HCT116 (cell line): ENCODE results near the gene FAM177B. TPM values are rescaled to one million over a fixed set of nuclear protein-coding genes. Genes with fewer than 3 reads are reported as not detected.

ENCODE experiments used
- ATAC-seq: fragments of 200-7000 bp; cut with Tn5 transposase; 2 replicates; pipeline ENCODE4 v1.9.1; 2020; ENCODE audit warnings: mild to moderate bottlenecking, moderate library complexity
- BruUV-seq: library from RNA; stranded (reverse); fragments of 400-500 nt; replicated peaks from 2 replicates; lab custom pipeline; 2021; lab: Mats Ljungman, UMichigan
- CTCF ChIA-PET: fragments of 300-600 bp; sonication (Branson Sonifier 250); formaldehyde crosslinking; loops from one replicate; lab custom pipeline; 2021; ENCODE audit warnings: antibody characterized with exemption; lab: Charles Lee
- POLR2A ChIA-PET: fragments of 300-600, 350-600 bp; sonication (Branson Sonifier 250); formaldehyde crosslinking; loops from one replicate; lab custom pipeline; 2021; ENCODE audit warnings: antibody characterized with exemption; lab: Charles Lee
- RAD21 ChIA-PET, 2 experiments: fragments of 300-600 bp; sonication (Branson Sonifier 250); formaldehyde crosslinking; loops; one replicate each; lab custom pipeline; 2023; ENCODE audit warnings: low total read pairs in 2 of 2; ENCODE audit not compliant: uncharacterized antibody in 2 of 2, unreplicated experiment in 2 of 2, low non-redundant PET in 1 of 2; lab: Charles Lee
- DNase-seq: peaks from one replicate; pipeline ENCODE4 v3.0.0-alpha.2; 2010; ENCODE audit warnings: low read depth, low spot score
- H2AFZ ChIP-seq: fragments of 200-600 bp; shearing (Covaris generic), sonication (generic); 2 replicates; pipeline ENCODE4 v1.6.1; 2017; ENCODE audit warnings: low read depth, mixed run types, mixed read lengths, antibody characterized with exemption, low read length; ENCODE audit not compliant: poor library complexity, severe bottlenecking
- H3K27ac ChIP-seq: 2 replicates; pipeline ENCODE4 v1.5.1; 2012; ENCODE audit warnings: low read depth, low read length
- H3K27me3 ChIP-seq: fragments of 200-600 bp; sonication (generic); 2 replicates; pipeline ENCODE4 v1.6.1; 2016; ENCODE audit warnings: mixed run types, low read length, mixed read lengths; ENCODE audit not compliant: insufficient read depth
- H3K36me3 ChIP-seq, 2 experiments: fragments of 200-500 bp in 1 of 2; fragments of 200-600 bp in 1 of 2; sonication (Bioruptor generic) in 1 of 2; sonication (generic) in 1 of 2; 2 replicates each; pipeline versions ENCODE4 v1.5.1 to v1.6.1; 2014 to 2016; ENCODE audit warnings: low read length in 2 of 2, inconsistent platforms in 1 of 2, mixed read lengths in 1 of 2, mixed run types in 1 of 2; ENCODE audit not compliant: insufficient read depth in 2 of 2, control insufficient read depth in 1 of 2
- H3K4me1 ChIP-seq, 2 experiments: fragments of 200-600 bp in 1 of 2; sonication (generic) in 1 of 2; 2 replicates each; pipeline versions ENCODE4 v1.5.1 to v1.6.1; 2012 to 2017; ENCODE audit warnings: low read length in 2 of 2, inconsistent platforms in 1 of 2, mild to moderate bottlenecking in 1 of 2, mixed read lengths in 1 of 2, mixed run types in 1 of 2, moderate library complexity in 1 of 2; ENCODE audit not compliant: insufficient read depth in 2 of 2, control insufficient read depth in 1 of 2
- H3K4me2 ChIP-seq: fragments of 200-600 bp; sonication (generic); 2 replicates; pipeline ENCODE4 v1.6.1; 2017; ENCODE audit warnings: mixed run types, low read length, mixed read lengths
- H3K4me3 ChIP-seq, 2 experiments: fragments of 200-600 bp in 1 of 2; sonication (generic) in 1 of 2; replicated peaks in 1 of 2; 2 replicates each; pipeline ENCODE4 v1.5.1; 2011 to 2016; ENCODE audit warnings: low read length in 2 of 2, control low read depth in 1 of 2, low read depth in 1 of 2, mild to moderate bottlenecking in 1 of 2, mixed read lengths in 1 of 2, mixed run types in 1 of 2
- H3K79me2 ChIP-seq: fragments of 200-600 bp; sonication (generic); 2 replicates; pipeline ENCODE4 v1.6.1; 2017; ENCODE audit warnings: mild to moderate bottlenecking, mixed run types, low read length, moderate library complexity, mixed read lengths; ENCODE audit not compliant: insufficient read depth
- H3K9ac ChIP-seq: fragments of 200-600 bp; sonication (generic); 2 replicates; pipeline ENCODE4 v1.6.1; 2016; ENCODE audit warnings: low read length, mixed read lengths
- H3K9me2 ChIP-seq: fragments of 200-600 bp; sonication (generic), shearing (Covaris generic); 2 replicates; pipeline ENCODE4 v1.6.1; 2017; ENCODE audit warnings: mixed run types, mild to moderate bottlenecking, moderate library complexity; ENCODE audit not compliant: insufficient read depth
- H3K9me3 ChIP-seq, 2 experiments: fragments of 200-500 bp in 1 of 2; fragments of 200-600 bp in 1 of 2; sonication (Bioruptor generic) in 1 of 2; sonication (generic) in 1 of 2; 2 replicates each; pipeline ENCODE4 v1.6.1; 2014 to 2017; ENCODE audit warnings: low read length in 2 of 2, mixed read lengths in 2 of 2, inconsistent platforms in 1 of 2, low read depth in 1 of 2, mild to moderate bottlenecking in 1 of 2, mixed run types in 1 of 2, moderate library complexity in 1 of 2; ENCODE audit not compliant: control insufficient read depth in 1 of 2, insufficient read depth in 1 of 2
- H4K20me1 ChIP-seq: fragments of 200-600 bp; sonication (generic), shearing (Covaris generic); 2 replicates; pipeline ENCODE4 v1.6.1; 2017; ENCODE audit warnings: mixed run types, mild to moderate bottlenecking, moderate library complexity; ENCODE audit not compliant: insufficient read depth
- CBX3 ChIP-seq: IDR thresholded peaks from 2 replicates; pipeline ENCODE4 v1.6.1; 2012; ENCODE audit warnings: low read depth
- ELF1 ChIP-seq: IDR thresholded peaks from 2 replicates; pipeline ENCODE4 v1.6.1; 2012; ENCODE audit warnings: low read depth, borderline replicate concordance
- POLR2AphosphoS5 ChIP-seq: IDR thresholded peaks from 2 replicates; pipeline ENCODE4 v1.6.1; 2011; ENCODE audit warnings: mild to moderate bottlenecking, low read depth, low read length, moderate library complexity
- RAD21 ChIP-seq: IDR thresholded peaks from 2 replicates; pipeline ENCODE4 v1.6.1; 2012; ENCODE audit warnings: low read depth, mild to moderate bottlenecking
- SP1 ChIP-seq: IDR thresholded peaks from 2 replicates; pipeline ENCODE4 v1.6.1; 2012; ENCODE audit warnings: low read depth
- SRF ChIP-seq: IDR thresholded peaks from 2 replicates; pipeline ENCODE4 v1.6.1; 2012; ENCODE audit warnings: low read depth
- TCF7L2 ChIP-seq: IDR thresholded peaks from 2 replicates; pipeline ENCODE4 v1.7.0; 2011; ENCODE audit warnings: borderline replicate concordance, inconsistent platforms; ENCODE audit not compliant: insufficient read depth, insufficient read length; ENCODE audit errors: extremely low read depth
- ZFX ChIP-seq: fragments of 450-650 bp; IDR thresholded peaks from 2 replicates; pipeline ENCODE4 v1.6.1; 2017
- intact Hi-C: fragments of 100-400 bp; cut with micrococcal nuclease; formaldehyde crosslinking; loops from 2 replicates; pipeline ENCODE4 v1.10.0; 2022
- total RNA-seq: library from RNA; stranded (reverse); gene quantifications from one replicate; pipeline ENCODE4 v1.2.1, GENCODE V29; 2021; ENCODE audit not compliant: unreplicated experiment
- TF ChIP-seq, protein P1 (sequence below): IDR thresholded peaks from 2 replicates; pipeline ENCODE4 v1.6.1; 2012; ENCODE audit warnings: low read depth

FAM177B gene
- total RNA-seq, 1 experiment from 2014 or later = not detected

DNA sequence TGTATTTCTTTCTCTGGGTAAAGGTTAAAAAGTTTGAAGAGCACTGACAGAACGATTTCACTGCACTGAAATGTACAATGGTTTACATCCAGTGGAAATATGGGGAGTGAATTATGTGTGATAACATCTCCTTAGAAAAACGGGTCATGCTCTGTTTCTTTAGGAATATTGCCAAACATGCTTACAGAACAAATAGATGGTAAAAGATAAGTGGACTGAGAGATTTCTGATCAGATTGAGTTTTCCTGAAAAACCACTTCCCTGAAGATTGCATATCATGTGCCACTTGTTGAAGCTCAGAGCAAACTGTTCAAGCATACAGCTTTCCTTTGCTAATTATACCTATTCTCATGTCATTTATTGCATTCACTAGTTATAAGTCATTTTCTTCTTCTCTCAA, 47.9 kb downstream of the FAM177B start:
- ChIA-PET RAD21 (no interaction called here), CTCF (interaction anchor here (1.3 kb wide), 1 partner anchor 305 kb away, joined by 3 read pairs; no protein-coding TSS in a partner anchor), POLR2A (interaction anchor here (1.0 kb wide), 1 partner anchor 8 kb away, joined by 3 read pairs; no protein-coding TSS in a partner anchor)
- H3K79me2 ChIP-seq = no peaks in the 10 kb centered on the region
- no peaks in the 10 kb centered on the region for H4K20me1 ChIP-seq
- H3K36me3 ChIP-seq = no peaks in the 10 kb centered on the region
- H3K9ac ChIP-seq = no peak overlapping the region
- TF ChIP-seq CBX3 = no peak
- TF ChIP-seq RAD21 = no peak
- TF ChIP-seq ELF1 = no peak
- no peak for TF ChIP-seq SP1
- no peak for TF ChIP-seq ZFX
- TF ChIP-seq, protein P1, sequence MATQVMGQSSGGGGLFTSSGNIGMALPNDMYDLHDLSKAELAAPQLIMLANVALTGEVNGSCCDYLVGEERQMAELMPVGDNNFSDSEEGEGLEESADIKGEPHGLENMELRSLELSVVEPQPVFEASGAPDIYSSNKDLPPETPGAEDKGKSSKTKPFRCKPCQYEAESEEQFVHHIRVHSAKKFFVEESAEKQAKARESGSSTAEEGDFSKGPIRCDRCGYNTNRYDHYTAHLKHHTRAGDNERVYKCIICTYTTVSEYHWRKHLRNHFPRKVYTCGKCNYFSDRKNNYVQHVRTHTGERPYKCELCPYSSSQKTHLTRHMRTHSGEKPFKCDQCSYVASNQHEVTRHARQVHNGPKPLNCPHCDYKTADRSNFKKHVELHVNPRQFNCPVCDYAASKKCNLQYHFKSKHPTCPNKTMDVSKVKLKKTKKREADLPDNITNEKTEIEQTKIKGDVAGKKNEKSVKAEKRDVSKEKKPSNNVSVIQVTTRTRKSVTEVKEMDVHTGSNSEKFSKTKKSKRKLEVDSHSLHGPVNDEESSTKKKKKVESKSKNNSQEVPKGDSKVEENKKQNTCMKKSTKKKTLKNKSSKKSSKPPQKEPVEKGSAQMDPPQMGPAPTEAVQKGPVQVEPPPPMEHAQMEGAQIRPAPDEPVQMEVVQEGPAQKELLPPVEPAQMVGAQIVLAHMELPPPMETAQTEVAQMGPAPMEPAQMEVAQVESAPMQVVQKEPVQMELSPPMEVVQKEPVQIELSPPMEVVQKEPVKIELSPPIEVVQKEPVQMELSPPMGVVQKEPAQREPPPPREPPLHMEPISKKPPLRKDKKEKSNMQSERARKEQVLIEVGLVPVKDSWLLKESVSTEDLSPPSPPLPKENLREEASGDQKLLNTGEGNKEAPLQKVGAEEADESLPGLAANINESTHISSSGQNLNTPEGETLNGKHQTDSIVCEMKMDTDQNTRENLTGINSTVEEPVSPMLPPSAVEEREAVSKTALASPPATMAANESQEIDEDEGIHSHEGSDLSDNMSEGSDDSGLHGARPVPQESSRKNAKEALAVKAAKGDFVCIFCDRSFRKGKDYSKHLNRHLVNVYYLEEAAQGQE = no peak
- TF ChIP-seq POLR2AphosphoS5 = no peak
- no peak for TF ChIP-seq TCF7L2
- no peak for TF ChIP-seq SRF
- H3K4me1 ChIP-seq = no peaks in the 10 kb centered on the region; a peak in 1 of 4 replicates
- ATAC-seq = no peak
- H3K9me2 ChIP-seq = no peaks in the 10 kb centered on the region; the same call in 1 of the 2 replicates
- no peak overlapping the region for H2AFZ ChIP-seq
- no peaks in the 10 kb centered on the region for H3K9me3 ChIP-seq
- BruUV-seq = no TSS peak
- intact Hi-C loops = no loop called here
- H3K4me2 ChIP-seq = no peak overlapping the region
- no peak overlapping the region for H3K27ac ChIP-seq
- H3K27me3 ChIP-seq = 0 out of 2 replicates have a peak, but pooled peaks cover 3% of the 10 kb centered on the region
- no peak for DNase-seq
- no peak overlapping the region for H3K4me3 ChIP-seq
